ENCODE measurements around the gene CD164L2.

CD164L2 gene

DNA sequence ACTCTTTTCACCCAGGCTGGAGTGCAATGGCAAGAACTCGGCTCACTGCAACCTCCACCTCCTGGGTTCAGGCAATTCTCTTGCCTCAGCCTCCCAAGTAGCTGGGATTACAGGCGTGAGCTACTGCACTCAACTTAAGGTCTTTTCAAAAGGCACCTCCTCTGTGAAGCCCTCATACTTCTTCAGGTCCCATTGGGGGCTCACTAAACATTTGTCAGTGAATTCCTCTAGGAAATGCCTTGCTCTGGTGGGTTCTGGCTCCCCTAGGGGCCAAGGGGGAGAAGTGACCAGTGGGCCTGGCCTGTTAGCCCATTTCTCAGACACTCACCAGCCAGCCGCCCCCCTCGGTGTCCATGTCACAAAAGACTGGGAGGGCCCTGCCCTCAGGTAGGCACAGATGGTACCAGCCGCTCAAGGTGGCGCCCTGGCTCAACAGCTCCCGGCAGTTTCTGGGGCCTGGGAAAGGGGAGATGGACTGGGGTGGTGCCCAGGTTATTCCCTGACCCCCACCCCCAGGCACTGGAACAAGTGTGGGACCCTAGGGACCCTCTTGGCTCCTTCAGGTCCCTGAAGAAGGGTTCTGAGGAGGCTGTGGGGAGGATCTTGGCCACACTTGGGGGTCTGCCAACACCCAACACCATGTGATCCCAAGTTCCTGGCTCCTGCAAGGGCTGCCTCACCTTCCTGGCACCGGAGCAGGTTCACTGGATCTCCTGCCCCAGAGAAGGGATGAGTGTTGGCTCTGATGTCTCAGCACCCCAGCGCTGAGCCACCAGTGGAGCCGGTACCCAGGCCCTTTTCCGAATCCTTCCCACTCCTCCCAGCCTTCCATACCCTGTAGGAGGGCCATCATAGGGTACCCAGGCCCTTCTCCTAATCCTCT lies 10.1 kb downstream of the CD164L2 start:
- H3K27me3 ChIP-seq, result no peaks in the 10 kb centered on the region
- no peaks in the 10 kb centered on the region for H3K36me3 ChIP-seq
- TF ChIP-seq, protein P1, sequence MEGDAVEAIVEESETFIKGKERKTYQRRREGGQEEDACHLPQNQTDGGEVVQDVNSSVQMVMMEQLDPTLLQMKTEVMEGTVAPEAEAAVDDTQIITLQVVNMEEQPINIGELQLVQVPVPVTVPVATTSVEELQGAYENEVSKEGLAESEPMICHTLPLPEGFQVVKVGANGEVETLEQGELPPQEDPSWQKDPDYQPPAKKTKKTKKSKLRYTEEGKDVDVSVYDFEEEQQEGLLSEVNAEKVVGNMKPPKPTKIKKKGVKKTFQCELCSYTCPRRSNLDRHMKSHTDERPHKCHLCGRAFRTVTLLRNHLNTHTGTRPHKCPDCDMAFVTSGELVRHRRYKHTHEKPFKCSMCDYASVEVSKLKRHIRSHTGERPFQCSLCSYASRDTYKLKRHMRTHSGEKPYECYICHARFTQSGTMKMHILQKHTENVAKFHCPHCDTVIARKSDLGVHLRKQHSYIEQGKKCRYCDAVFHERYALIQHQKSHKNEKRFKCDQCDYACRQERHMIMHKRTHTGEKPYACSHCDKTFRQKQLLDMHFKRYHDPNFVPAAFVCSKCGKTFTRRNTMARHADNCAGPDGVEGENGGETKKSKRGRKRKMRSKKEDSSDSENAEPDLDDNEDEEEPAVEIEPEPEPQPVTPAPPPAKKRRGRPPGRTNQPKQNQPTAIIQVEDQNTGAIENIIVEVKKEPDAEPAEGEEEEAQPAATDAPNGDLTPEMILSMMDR (IDR thresholded peaks at IDR 0.05), result no peak
- no peak overlapping the region for H3K27ac ChIP-seq
- H3K4me1 ChIP-seq (ENCODE audit: control insufficient read depth in 1 of 2, insufficient read depth in 1 of 2, low read depth in 1 of 2, low read length in 1 of 2), result peaks cover 25 to 27% of the 10 kb centered on the region in 2 experiments
- H3K9me3 ChIP-seq, result no peaks in the 10 kb centered on the region
- H3K4me3 ChIP-seq (ENCODE audit: low read depth in 1 of 2, low read length in 1 of 2), result no peak overlapping the region

DNA sequence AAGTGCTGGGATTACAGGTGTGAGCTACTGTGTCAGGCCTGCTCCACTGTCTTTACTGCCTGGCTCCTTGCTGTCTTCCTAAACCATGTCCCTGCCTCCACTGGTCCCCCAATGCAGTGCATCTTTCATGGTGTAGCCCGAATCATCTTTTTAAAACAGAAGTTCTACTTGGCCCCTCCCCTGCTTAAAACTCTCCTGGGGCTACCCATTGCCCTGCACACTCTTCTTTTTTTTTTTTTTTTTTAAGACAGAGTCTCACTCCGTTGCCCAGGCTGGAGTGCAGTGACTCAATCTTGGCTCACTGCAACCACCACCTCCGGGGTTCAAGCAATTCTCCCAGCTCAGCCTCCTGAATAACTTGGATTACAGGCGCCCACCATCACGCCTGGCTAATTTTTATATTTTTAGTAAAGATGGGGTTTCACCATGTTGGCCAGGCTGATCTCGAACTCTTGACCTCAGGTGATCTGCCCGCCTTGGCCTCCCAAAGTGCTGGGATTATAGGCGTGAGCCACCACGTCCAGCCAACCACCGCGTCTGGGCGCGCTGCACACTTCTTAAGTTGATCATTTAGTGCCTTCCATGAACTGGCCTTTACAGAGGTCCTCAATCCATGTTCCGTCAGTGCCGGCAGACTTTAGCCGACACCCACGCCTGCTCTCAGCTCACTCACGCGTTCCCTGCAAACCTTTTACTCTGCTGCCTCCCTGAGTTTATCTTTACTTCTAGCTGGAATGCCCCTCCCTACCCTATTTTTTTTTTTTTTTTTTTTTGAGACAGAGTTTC lies 10.9 kb downstream of the CD164L2 start:
- no peaks in the 10 kb centered on the region for H3K36me3 ChIP-seq
- no peak overlapping the region for H3K4me3 ChIP-seq (ENCODE audit: low read depth in 1 of 2, low read length in 1 of 2)
- no peak overlapping the region for H3K27ac ChIP-seq
- H3K9me3 ChIP-seq, result no peaks in the 10 kb centered on the region
- peaks cover 33 to 35% of the 10 kb centered on the region in 2 experiments for H3K4me1 ChIP-seq (ENCODE audit: control insufficient read depth in 1 of 2, insufficient read depth in 1 of 2, low read depth in 1 of 2, low read length in 1 of 2)
- peaks cover 8% of the 10 kb centered on the region for H3K27me3 ChIP-seq
- TF ChIP-seq, protein P1 (IDR thresholded peaks at IDR 0.05), result no peak

DNA sequence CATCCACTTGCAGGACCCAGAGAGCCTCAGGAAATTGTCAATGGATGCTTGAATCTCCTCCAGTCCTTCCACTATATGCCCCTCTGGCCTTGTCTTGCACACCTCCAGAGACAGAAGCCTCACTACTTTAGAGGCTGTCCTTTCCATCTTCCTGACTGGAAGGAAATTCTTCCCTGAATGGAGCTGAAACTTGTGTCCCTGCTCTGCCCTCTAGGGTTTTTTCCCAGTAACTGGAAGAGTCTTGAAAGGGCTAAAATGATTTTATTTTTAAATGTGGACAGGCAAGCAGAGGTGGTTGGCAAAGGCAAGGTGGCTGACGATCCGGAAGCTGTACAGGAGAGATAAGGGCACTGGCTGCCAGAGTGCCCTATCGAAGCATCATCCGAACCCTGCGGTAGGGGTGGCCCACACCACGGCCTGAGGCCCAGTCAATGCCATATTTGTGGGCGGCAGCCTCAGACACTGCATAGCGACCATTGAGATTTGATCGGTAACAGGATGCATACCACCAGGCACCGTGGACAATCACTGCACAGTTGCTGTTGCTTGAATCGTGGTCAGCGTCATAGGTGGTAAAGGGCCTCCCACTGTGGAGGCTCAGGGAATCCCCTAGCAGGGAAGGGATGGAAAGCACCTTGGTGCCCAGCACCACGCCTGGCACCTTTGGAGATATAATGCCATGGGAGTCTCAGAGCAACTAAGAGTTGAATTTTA lies 14.1 kb downstream of the CD164L2 start:
- Histone ChIP-seq H3K9me3 (no peaks in the 10 kb centered on the region), H3K4me1 (ENCODE audit: control insufficient read depth in 1 of 2, insufficient read depth in 1 of 2, low read depth in 1 of 2, low read length in 1 of 2) (peaks cover 51 to 61% of the 10 kb centered on the region in 2 experiments), H3K4me3 (ENCODE audit: low read depth in 1 of 2, low read length in 1 of 2) (peak overlapping the region; percentile 19 to 46), H3K27me3 (peaks cover 33% of the 10 kb centered on the region), H3K36me3 (no peaks in the 10 kb centered on the region), H3K27ac (peak overlapping the region; percentile 77)
- TF ChIP-seq, protein P1 (IDR thresholded peaks at IDR 0.05), result no peak

DNA sequence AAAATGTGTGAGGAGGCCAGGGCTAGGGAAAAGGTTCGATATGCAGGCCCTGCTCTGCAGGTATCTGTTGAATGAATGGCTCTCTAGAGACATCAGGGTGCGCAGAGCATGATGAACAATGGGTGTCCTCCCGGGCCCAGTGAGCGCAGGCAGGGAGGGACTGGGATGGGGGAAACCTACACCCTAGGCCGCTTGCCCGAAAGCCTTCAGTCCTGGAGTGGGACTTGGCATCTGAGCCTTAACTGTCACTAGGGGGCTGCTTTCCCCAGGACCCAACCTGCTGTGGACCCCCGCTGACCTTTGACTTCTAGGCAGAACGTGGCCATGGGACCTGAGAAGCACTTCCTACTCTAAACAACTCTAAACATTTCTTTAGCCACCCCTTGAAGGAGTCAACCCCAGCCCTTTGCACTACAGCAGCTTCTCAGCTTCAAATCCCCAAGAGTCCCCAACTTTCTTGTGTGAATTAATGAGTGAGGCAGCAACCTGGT lies 15.9 kb downstream of the CD164L2 start:
- H3K9me3 ChIP-seq, result no peaks in the 10 kb centered on the region
- peaks cover 33% of the 10 kb centered on the region for H3K27me3 ChIP-seq
- H3K4me3 ChIP-seq (ENCODE audit: low read depth in 1 of 2, low read length in 1 of 2), result peak overlapping the region; percentile 59 to 63
- peaks cover 51 to 61% of the 10 kb centered on the region in 2 experiments for H3K4me1 ChIP-seq (ENCODE audit: control insufficient read depth in 1 of 2, insufficient read depth in 1 of 2, low read depth in 1 of 2, low read length in 1 of 2)
- no peak overlapping the region for H3K27ac ChIP-seq
- no peaks in the 10 kb centered on the region for H3K36me3 ChIP-seq
- TF ChIP-seq, protein P1 (IDR thresholded peaks at IDR 0.05), result no peak
